ENCODE measurements around the gene TRERF1. TPM values are rescaled to one million over a fixed set of nuclear protein-coding genes. Genes with fewer than 3 reads are reported as not detected.
A peak's percentile ranks its signal among the peaks of the same experiment; 100 is the strongest.
"Not testable (repeated sequence)": the region's sequence is repeated elsewhere in the genome, so short reads cannot be mapped to it uniquely, and the experiment has no call there.

TRERF1 gene
- total RNA-seq, 1 donor from 2014 or later = 47.9 TPM

DNA sequence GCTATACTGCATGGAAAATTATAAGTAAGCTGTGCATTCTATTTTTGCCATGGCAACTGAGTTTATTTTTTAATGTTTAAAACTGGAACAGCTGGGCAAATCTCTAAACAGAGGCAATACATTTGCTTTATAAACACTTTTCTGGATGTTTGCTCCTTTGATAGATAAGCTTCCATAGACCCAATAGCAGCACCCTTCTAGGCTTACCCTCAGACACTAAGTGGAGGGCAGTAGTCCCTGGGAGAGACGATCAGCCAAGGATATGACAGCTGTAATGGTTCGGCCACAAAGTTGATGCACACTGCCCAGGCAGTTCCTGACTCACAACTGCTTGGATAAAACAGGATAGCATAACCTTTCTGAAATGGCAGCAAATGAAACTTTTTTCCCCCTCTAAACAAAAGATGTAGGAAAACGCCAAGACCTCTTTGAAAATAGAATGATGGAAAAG lies 225.5 kb downstream of the TRERF1 start:
- DNase-seq (ENCODE audit: low spot score) = no peak
- no peaks in the 10 kb centered on the region for H3K27me3 Mint-ChIP-seq (ENCODE audit: insufficient read depth)
- H3K9me3 Mint-ChIP-seq = no peaks in the 10 kb centered on the region

DNA sequence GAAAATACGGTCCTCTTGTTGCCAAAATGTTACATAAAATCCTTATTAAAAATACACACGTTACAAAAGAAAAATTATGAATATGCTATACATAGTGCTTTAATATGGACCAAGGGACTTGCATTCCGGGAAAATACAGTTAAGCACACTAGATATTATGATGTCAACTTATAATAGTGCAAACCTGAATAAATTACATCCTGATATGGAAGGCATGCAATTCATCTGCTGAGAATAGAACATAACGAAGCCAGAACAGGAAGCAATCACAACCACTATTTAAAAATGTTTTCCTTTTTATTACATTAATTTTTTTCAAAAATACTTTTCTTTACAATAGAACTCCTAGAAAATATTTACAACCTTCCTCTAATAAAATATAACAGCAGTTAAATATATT lies 226.3 kb downstream of the TRERF1 start:
- DNase-seq (ENCODE audit: low spot score) = no peak
- no peak overlapping the region for H3K27ac Mint-ChIP-seq
- H3K9me3 Mint-ChIP-seq = no peaks in the 10 kb centered on the region
- peaks cover 15% of the 10 kb centered on the region for H3K36me3 Mint-ChIP-seq (ENCODE audit: low read depth)
- H3K27me3 Mint-ChIP-seq (ENCODE audit: insufficient read depth) = no peaks in the 10 kb centered on the region
- intact Hi-C loops (cut with micrococcal nuclease) = loop anchor here (2.0 to 10.0 kb wide), 2 partner anchors 199 to 321 kb away; no protein-coding TSS in a partner anchor
- H3K4me1 Mint-ChIP-seq (ENCODE audit: low read depth) = peaks cover 18% of the 10 kb centered on the region
- no peak overlapping the region for H3K4me3 Mint-ChIP-seq

More for the DNA sequence above, 225.5 kb downstream of the TRERF1 start:
- no peak overlapping the region for H3K27ac Mint-ChIP-seq
- intact Hi-C loops (cut with micrococcal nuclease) = loop anchor here (10.0 kb wide), 1 partner anchor 199 kb away; no protein-coding TSS in a partner anchor
- H3K36me3 Mint-ChIP-seq (ENCODE audit: low read depth) = peaks cover 15% of the 10 kb centered on the region
- no peak overlapping the region for H3K4me3 Mint-ChIP-seq
- peaks cover 14% of the 10 kb centered on the region for H3K4me1 Mint-ChIP-seq (ENCODE audit: low read depth)

DNA sequence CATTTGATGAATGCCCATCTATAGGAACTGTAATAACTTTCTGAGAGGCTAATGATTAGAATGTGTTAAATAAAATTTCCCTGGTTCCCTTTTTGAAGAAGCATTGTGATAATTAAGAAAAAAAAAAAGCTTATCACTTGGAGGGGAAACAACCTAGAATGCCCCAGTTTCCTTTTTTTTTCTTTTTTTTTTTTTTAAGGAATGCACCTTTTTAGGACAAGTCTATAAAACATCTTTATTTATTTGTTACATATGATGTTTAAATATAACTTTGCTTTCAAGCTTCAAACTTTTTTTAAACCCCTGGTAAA lies 226.7 kb downstream of the TRERF1 start:
- Mint-ChIP-seq H3K27ac (no peak overlapping the region), H3K4me3 (no peak overlapping the region), H3K27me3 (ENCODE audit: insufficient read depth) (no peaks in the 10 kb centered on the region), H3K4me1 (ENCODE audit: low read depth) (peaks cover 18% of the 10 kb centered on the region), H3K36me3 (ENCODE audit: low read depth) (peaks cover 13% of the 10 kb centered on the region), H3K9me3 (no peaks in the 10 kb centered on the region)
- intact Hi-C loops (cut with micrococcal nuclease) = loop anchor here (2.0 to 10.0 kb wide), 2 partner anchors 200 to 322 kb away; no protein-coding TSS in a partner anchor
- DNase-seq (ENCODE audit: low spot score) = no peak

DNA sequence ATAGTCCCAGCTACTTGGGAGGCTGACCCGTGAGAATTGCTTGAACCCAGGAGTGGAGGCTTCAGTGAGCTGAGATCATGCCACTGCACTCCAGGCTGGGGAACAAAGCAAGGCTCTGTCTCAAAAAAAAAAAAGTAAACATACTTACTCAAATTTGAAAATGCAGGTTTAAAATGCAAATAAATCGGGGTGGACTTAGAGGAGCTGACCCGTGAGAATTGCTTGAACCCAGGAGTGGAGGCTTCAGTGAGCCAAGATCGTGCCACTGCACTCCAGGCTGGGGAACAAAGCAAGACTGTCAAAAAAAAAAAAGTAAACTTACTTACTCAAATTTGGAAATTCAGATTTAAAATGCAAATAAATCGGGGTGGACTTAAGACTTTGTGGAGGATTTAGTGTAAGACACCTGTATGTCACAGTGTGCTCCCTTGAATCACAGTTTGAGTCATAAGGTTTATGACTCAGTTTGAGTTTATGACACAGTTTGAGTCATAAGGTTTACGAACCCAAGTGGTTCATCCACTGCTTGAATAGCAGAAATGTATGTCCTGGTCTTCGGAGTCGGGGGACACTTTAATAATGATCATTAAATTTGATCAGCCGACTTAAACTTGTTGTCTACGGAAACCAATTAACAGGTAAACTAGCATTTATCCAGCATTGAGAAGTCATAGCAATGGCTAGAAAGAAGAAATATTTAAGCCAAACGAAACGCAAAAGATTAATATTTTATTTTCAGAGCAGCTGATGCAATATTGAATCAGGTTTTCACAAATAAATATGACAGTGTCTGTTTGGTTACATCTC lies 227.3 kb downstream of the TRERF1 start:
- no peak for DNase-seq (ENCODE audit: low spot score)
- Mint-ChIP-seq H3K9me3 (no peaks in the 10 kb centered on the region), H3K4me1 (ENCODE audit: low read depth) (peaks cover 18% of the 10 kb centered on the region), H3K4me3 (peak overlapping the region; percentile 61), H3K27ac (peak overlapping the region; percentile 85), H3K36me3 (ENCODE audit: low read depth) (peaks cover 11% of the 10 kb centered on the region), H3K27me3 (ENCODE audit: insufficient read depth) (no peaks in the 10 kb centered on the region)
- intact Hi-C loops (cut with micrococcal nuclease) = loop anchor here (1.0 to 10.0 kb wide), 7 partner anchors 116 to 948 kb away; partner anchors contain the start of gene SRF

DNA sequence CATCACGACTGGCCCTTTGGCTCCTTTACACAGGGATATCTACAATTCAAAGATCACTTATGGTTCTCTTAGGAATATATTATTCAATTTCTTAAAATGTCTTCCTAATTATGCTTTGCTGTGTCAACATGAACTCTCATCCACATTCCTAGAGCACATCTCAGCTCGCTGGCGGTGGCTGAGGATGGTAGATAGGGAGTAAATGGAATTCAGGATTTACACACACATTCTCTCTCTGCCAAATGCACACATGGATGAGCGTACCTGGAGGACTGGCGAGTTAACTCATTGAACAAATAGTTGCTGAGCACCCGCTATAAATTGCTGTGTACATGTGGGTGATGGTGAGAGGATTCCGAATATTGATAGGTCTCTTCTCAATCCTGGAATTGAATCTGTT lies 229.3 kb downstream of the TRERF1 start:
- H3K27me3 Mint-ChIP-seq (ENCODE audit: insufficient read depth) = no peaks in the 10 kb centered on the region
- intact Hi-C loops (cut with micrococcal nuclease) = loop anchor here (5.0 to 10.0 kb wide), 3 partner anchors 202 to 950 kb away; partner anchors contain the start of gene SRF

DNA sequence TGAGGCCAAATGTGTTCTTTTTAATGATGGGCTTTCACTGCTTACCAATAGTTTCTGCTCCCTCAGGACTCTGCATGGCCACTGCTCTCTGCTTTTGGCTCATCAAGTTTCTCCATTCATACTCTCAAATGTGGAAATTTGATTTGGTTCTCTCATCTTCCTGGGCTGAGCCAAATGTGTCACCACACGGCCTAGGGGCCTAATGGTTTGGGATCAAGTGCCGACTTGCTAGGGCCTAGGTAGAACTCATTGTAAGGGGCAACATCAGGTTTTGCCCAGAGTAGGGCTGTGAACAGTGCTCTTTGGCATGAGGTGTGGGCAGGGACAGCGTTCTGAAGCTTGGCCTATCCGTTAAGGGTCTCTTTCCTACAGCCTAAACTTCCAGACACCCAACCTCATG lies 230.2 kb downstream of the TRERF1 start:
- H3K27ac Mint-ChIP-seq = no peak overlapping the region
- DNase-seq (ENCODE audit: low spot score) = no peak
- no peak overlapping the region for H3K4me3 Mint-ChIP-seq
- no peaks in the 10 kb centered on the region for H3K9me3 Mint-ChIP-seq
- intact Hi-C loops (cut with micrococcal nuclease) = loop anchor here (5.0 to 10.0 kb wide), 3 partner anchors 203 to 951 kb away; partner anchors contain the start of gene SRF
- peaks cover 24% of the 10 kb centered on the region for H3K4me1 Mint-ChIP-seq (ENCODE audit: low read depth)
- no peaks in the 10 kb centered on the region for H3K27me3 Mint-ChIP-seq (ENCODE audit: insufficient read depth)
- peaks cover 7% of the 10 kb centered on the region for H3K36me3 Mint-ChIP-seq (ENCODE audit: low read depth)

More for the DNA sequence above, 229.3 kb downstream of the TRERF1 start:
- Mint-ChIP-seq H3K9me3 (no peaks in the 10 kb centered on the region), H3K27ac (no peak overlapping the region), H3K36me3 (ENCODE audit: low read depth) (peaks cover 6% of the 10 kb centered on the region), H3K4me3 (no peak overlapping the region), H3K4me1 (ENCODE audit: low read depth) (peaks cover 23% of the 10 kb centered on the region)
- DNase-seq (ENCODE audit: low spot score) = no peak

DNA sequence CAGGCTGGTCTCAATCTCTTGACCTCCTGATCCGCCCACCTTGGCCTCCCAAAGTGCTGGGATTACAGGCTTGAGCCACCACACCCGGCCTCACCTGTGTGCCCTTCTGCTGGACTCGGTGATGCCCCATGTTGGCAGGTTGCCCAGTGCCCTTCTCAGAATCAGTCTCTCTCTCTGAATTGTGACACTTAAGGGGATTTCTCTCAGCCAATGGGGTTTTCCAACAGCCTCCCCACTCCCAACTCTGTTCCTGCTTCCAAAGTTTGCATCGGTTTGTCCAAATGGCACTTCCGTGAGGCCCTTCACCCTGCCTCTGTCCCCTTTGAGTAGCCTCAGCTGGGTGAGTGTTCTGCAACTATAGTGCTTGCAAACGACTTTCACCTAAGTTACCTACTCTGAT lies 230.9 kb downstream of the TRERF1 start:
- no peaks in the 10 kb centered on the region for H3K27me3 Mint-ChIP-seq (ENCODE audit: insufficient read depth)
- no peak for DNase-seq (ENCODE audit: low spot score)
- H3K36me3 Mint-ChIP-seq (ENCODE audit: low read depth) = peaks cover 6% of the 10 kb centered on the region
- H3K4me1 Mint-ChIP-seq (ENCODE audit: low read depth) = peaks cover 21% of the 10 kb centered on the region
- intact Hi-C loops (cut with micrococcal nuclease) = loop anchor here (5.0 to 10.0 kb wide), 3 partner anchors 204 to 951 kb away; partner anchors contain the start of gene SRF
- no peak overlapping the region for H3K4me3 Mint-ChIP-seq
- H3K9me3 Mint-ChIP-seq = no peaks in the 10 kb centered on the region
- H3K27ac Mint-ChIP-seq = no peak overlapping the region

DNA sequence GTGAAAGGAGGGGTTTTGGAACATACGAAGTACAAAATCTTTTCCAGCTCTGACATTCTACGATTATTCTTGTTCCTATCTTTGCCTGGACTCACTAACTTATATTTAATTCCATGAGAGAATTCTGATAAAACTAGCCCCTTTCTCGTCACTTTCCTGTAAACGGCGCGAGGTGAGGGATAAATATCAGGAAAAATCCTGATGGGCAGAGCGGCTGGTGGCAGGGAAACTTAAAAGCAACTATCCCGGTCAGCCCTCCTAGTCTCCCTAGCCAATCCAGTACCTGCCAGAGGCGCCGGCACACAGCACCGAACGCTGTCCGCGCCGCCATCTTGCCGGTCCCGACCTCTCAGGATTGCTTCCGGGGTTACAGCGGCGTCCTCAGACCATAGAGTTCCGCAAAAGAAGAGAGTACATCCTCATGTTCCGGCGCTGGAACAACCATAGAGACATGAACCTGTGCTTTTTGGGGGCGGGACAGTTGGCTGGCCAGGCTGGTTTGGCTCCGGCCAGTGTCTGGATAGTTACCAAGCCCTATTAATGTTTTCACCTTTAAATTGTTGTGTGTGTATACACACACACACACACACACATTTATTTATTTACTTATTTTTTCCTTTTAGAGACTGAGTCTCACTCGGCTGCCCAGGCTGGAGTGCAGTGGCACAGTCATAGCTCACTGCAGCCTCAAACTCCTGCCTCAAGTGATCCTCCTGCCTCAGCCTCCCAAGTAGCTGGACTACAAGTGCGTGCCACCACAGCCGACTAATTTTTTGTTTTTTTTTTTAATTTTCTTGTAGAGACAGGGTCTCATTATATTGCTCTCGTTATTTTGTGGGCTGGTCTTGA lies 234.0 kb downstream of the TRERF1 start, which contains the start of gene MRPS10:
TSS of gene MRPS10 (minus strand) at position 343 of the 849 bp plus-strand sequence. CDS start at position 331, 12 bp downstream.
- Mint-ChIP-seq H3K4me3 (peak within 1 kb of the TSS; percentile 96), H3K36me3 (ENCODE audit: low read depth) (peaks cover 12% of the 10 kb centered on the region), H3K9me3 (no peaks in the 10 kb centered on the region), H3K27ac (peak within 1 kb of the TSS; percentile 89), H3K4me1 (ENCODE audit: low read depth) (peaks cover 20% of the 10 kb centered on the region), H3K27me3 (ENCODE audit: insufficient read depth) (no peaks in the 10 kb centered on the region)
- DNase-seq (ENCODE audit: low spot score) = peak; percentile 89
- intact Hi-C loops (cut with micrococcal nuclease) = loop anchor here (1.0 to 5.0 kb wide), 11 partner anchors 50 to 1299 kb away; partner anchors contain the start of genes BYSL, MED20, POLR1C and TAF8

DNA sequence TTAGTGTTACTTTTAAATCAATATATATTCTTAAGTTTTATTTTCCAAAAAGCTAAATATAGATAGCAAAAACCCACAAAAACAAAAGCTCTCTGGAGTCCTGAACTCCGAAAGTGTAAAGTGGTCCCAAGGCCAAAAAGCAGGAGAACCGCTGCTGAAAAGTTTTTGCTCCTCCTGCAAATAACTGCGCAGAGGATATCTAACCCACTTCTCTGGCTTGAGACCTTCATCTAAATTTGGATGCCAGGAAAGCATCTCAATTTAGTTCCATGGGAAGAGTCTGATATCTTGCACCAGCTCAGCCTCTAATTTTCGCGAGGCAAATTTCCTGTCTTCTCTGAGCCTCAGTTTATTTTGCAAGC lies 234.6 kb downstream of the TRERF1 start:
- intact Hi-C loops (cut with micrococcal nuclease) = loop anchor here (1.0 to 5.0 kb wide), 11 partner anchors 50 to 1300 kb away; partner anchors contain the start of genes BYSL, MED20, POLR1C and TAF8
- no peak for DNase-seq (ENCODE audit: low spot score)
- Mint-ChIP-seq H3K27me3 (ENCODE audit: insufficient read depth) (no peaks in the 10 kb centered on the region), H3K36me3 (ENCODE audit: low read depth) (peaks cover 16% of the 10 kb centered on the region), H3K27ac (peak overlapping the region; percentile 89), H3K4me3 (peak overlapping the region; percentile 96), H3K9me3 (no peaks in the 10 kb centered on the region), H3K4me1 (ENCODE audit: low read depth) (peaks cover 20% of the 10 kb centered on the region)

DNA sequence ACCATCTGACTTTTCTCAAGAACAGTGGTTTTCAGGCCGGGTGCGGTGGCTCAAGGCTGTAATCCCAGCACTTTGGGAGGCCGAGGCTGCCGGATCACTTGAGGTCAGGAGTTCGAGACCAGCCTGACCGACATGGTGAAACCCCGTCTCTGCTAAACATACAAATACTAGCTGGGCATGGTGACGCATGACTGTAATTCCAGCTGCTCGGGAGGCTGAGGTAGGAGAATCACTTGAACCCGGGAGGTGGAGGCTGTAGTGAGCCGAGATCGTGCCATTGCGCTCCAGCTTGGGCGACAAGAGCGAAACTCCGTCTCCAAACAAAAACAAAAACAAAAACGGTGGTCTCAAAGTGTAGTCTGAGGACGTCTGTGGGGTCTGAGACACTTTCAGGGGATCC lies 235.2 kb downstream of the TRERF1 start:
- not testable (repeated sequence) for H3K9me3 Mint-ChIP-seq

DNA sequence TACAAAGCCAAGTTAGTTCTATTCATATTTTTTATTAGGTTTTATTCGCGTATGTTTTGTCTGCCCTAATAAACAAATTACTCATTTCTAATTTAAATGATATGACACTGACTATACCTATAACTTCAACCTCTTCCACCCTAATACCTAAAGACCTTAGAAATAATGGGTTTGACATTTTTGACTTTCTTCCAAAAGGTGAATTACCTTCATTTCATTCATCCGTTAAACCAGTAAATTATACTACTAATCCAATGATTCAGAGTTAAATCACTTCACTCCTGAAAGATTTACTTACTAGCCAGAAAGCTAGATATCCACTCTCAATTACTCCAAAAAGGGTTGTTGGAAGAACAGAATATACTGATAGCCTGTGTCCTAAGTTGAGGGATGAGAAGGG lies 239.3 kb downstream of the TRERF1 start:
- no peaks in the 10 kb centered on the region for H3K27me3 Mint-ChIP-seq (ENCODE audit: insufficient read depth)
- intact Hi-C loops (cut with micrococcal nuclease) = no loop called here
- H3K27ac Mint-ChIP-seq = no peak overlapping the region
- DNase-seq (ENCODE audit: low spot score) = no peak
- H3K9me3 Mint-ChIP-seq = no peaks in the 10 kb centered on the region
- peaks cover 11% of the 10 kb centered on the region for H3K4me1 Mint-ChIP-seq (ENCODE audit: low read depth)
- H3K36me3 Mint-ChIP-seq (ENCODE audit: low read depth) = peaks cover 34% of the 10 kb centered on the region
- H3K4me3 Mint-ChIP-seq = no peak overlapping the region

More for the DNA sequence above, 235.2 kb downstream of the TRERF1 start:
- H3K4me1 Mint-ChIP-seq (ENCODE audit: low read depth) = peaks cover 20% of the 10 kb centered on the region
- intact Hi-C loops (cut with micrococcal nuclease) = loop anchor here (2.0 to 5.0 kb wide), 5 partner anchors 49 to 1300 kb away; partner anchors contain the start of genes POLR1C, TBCC, TRERF1 and YIPF3
- H3K27me3 Mint-ChIP-seq (ENCODE audit: insufficient read depth); DNase-seq (ENCODE audit: low spot score): not testable (repeated sequence)
- H3K36me3 Mint-ChIP-seq (ENCODE audit: low read depth) = peaks cover 16% of the 10 kb centered on the region
- H3K27ac Mint-ChIP-seq = peak overlapping the region; percentile 22
- peak overlapping the region; percentile 81 for H3K4me3 Mint-ChIP-seq

DNA sequence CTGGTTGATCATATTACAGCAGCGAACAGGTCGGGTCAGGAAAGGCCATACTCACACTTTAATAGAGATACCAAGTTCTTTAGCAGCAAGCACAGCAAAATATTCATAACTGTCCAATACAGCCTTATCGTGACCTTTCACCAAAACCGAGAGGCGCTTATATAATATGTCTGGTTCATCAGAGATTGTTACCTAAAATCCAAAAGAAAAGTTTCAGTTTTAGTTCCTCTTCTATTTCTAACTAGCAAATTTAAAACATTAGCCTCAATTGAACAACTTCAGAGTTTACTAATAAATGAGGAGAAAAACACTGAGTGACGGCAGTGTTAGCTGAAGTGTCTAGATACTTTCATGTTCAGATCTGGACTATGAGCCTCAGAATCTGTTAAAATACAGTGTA lies 240.0 kb downstream of the TRERF1 start:
- Mint-ChIP-seq H3K9me3 (no peaks in the 10 kb centered on the region), H3K4me1 (ENCODE audit: low read depth) (peaks cover 10% of the 10 kb centered on the region), H3K27me3 (ENCODE audit: insufficient read depth) (no peaks in the 10 kb centered on the region), H3K27ac (no peak overlapping the region), H3K4me3 (no peak overlapping the region), H3K36me3 (ENCODE audit: low read depth) (peaks cover 33% of the 10 kb centered on the region)
- no peak for DNase-seq (ENCODE audit: low spot score)
- intact Hi-C loops (cut with micrococcal nuclease) = no loop called here

Data from activated T-helper 1 cell treated with anti-CD3 and anti-CD28 coated beads, Interleukin-12 subunit alpha, Interleukin-12 subunit beta, Interleukin-2, Interleukin-4 antibody, amounts not matched to agents 30 ng/mL and 10 ng/mL and 1 ng/mL, durations not matched to agents 14 hours and 24 hours and 36 hours (primary cell).